PC-3 (cell line): ENCODE results near the gene IFT22. TPM values are rescaled to one million over a fixed set of nuclear protein-coding genes. Genes with fewer than 3 reads are reported as not detected.

Source experiments
- ATAC-seq: fragments of 200-7000 bp; cut with Tn5 transposase; 2 replicates; pipeline ENCODE4 v1.9.1; 2020; ENCODE audit warnings: mild to moderate bottlenecking, moderate library complexity
- BruUV-seq: library from RNA; stranded (reverse); fragments of 400-500 nt; replicated peaks from 2 replicates; lab custom pipeline; 2021; lab: Mats Ljungman, UMichigan
- CTCF ChIA-PET: fragments of 300-600 bp; sonication (Branson Sonifier 250); formaldehyde crosslinking; loops from one replicate; lab custom pipeline; 2022; ENCODE audit warnings: antibody characterized with exemption; lab: Charles Lee
- POLR2A ChIA-PET: fragments of 300-600 bp; sonication (Branson Sonifier 250); formaldehyde crosslinking; loops from one replicate; lab custom pipeline; 2022; ENCODE audit warnings: antibody characterized with exemption; ENCODE audit not compliant: unreplicated experiment; lab: Charles Lee
- DNase-seq: peaks from one replicate; pipeline ENCODE4 v3.0.0-alpha.2; 2015
- H2AFZ ChIP-seq: fragments of 300-600 bp; sonication (generic); 2 replicates; pipeline ENCODE4 v1.6.0; 2016; ENCODE audit warnings: antibody characterized with exemption, low read length
- H3F3A ChIP-seq: fragments of 300-600 bp; sonication (generic); one replicate; pipeline ENCODE4 v1.6.0; 2017; ENCODE audit warnings: antibody characterized with exemption, low read length, control low read depth, mild to moderate bottlenecking; ENCODE audit not compliant: unreplicated experiment
- H3K27ac ChIP-seq: fragments of 300-600 bp; sonication (generic); 2 replicates; pipeline ENCODE4 v1.5.1; 2016; ENCODE audit warnings: mild to moderate bottlenecking, low read length
- H3K27me3 ChIP-seq: fragments of 300-600 bp; sonication (generic); 2 replicates; pipeline ENCODE4 v1.6.1; 2016; ENCODE audit warnings: low read length, mixed read lengths
- H3K36me3 ChIP-seq: fragments of 300-600 bp; sonication (generic); 2 replicates; pipeline ENCODE4 v1.6.1; 2016; ENCODE audit warnings: low read depth, mixed run types, low read length, mixed read lengths
- H3K4me1 ChIP-seq: fragments of 300-600 bp; sonication (generic); 2 replicates; pipeline ENCODE4 v1.5.1; 2016; ENCODE audit warnings: low read length; ENCODE audit not compliant: insufficient read depth
- H3K4me2 ChIP-seq: fragments of 300-600 bp; sonication (generic); 2 replicates; pipeline ENCODE4 v1.6.0; 2016; ENCODE audit warnings: low read length
- H3K4me3 ChIP-seq: fragments of 300-600 bp; sonication (generic); 2 replicates; pipeline ENCODE4 v1.5.1; 2016; ENCODE audit warnings: mild to moderate bottlenecking, low read length, mixed read lengths
- H3K79me2 ChIP-seq: fragments of 300-600 bp; sonication (generic); 2 replicates; pipeline ENCODE4 v1.6.1; 2017; ENCODE audit warnings: low read length, mixed read lengths
- H3K9ac ChIP-seq: fragments of 300-600 bp; sonication (generic); 2 replicates; pipeline ENCODE4 v1.6.0; 2016; ENCODE audit warnings: mild to moderate bottlenecking, low read length
- H3K9me2 ChIP-seq: fragments of 300-600 bp; sonication (generic); replicated peaks from 2 replicates; pipeline ENCODE4 v1.6.1; 2016; ENCODE audit warnings: mixed run types, low read length, mixed read lengths
- H3K9me3 ChIP-seq: fragments of 300-600 bp; sonication (generic); 2 replicates; pipeline ENCODE4 v1.6.1; 2016; ENCODE audit warnings: low read length, mixed read lengths
- H4K20me1 ChIP-seq: fragments of 300-600 bp; sonication (generic); 2 replicates; pipeline ENCODE4 v1.6.1; 2016; ENCODE audit warnings: low read length, mixed read lengths
- EZH2 ChIP-seq: fragments of 300-600 bp; sonication (generic); IDR thresholded peaks from one replicate; pipeline ENCODE4 v1.6.1; 2017; ENCODE audit warnings: antibody characterized with exemption, mild to moderate bottlenecking, low read length; ENCODE audit not compliant: unreplicated experiment
- EZH2phosphoT487 ChIP-seq: fragments of 300-600 bp; sonication (generic); IDR thresholded peaks from 2 replicates; pipeline ENCODE4 v1.6.1; 2018; ENCODE audit warnings: mild to moderate bottlenecking, antibody characterized with exemption, low read length, borderline replicate concordance
- intact Hi-C: fragments of 100-400 bp; cut with micrococcal nuclease; formaldehyde crosslinking; loops from 2 replicates; pipeline ENCODE4 v1.9.0; 2023
- total RNA-seq: library from RNA; depleted of rRNA; stranded (reverse); fragments of >200 nt; gene quantifications from 2 replicates; pipeline ENCODE4 v1.2.3, GENCODE V29; 2014
- TF ChIP-seq, protein P1 (sequence below): fragments of 300-600 bp; sonication (generic); conservative IDR thresholded peaks from 2 replicates; pipeline ENCODE4 v1.5.1; 2017; ENCODE audit warnings: antibody characterized with exemption, low read depth, mild to moderate bottlenecking, low read length

IFT22 gene
- total RNA-seq, 1 experiment from 2014 or later: 32.8 TPM

GRCh38 chr7:101306307-101306706, 15.3 kb downstream of the IFT22 start:
- ChIA-PET CTCF (no interaction called here), POLR2A (no interaction called here)
- no peak for TF ChIP-seq EZH2
- TF ChIP-seq, protein P1, sequence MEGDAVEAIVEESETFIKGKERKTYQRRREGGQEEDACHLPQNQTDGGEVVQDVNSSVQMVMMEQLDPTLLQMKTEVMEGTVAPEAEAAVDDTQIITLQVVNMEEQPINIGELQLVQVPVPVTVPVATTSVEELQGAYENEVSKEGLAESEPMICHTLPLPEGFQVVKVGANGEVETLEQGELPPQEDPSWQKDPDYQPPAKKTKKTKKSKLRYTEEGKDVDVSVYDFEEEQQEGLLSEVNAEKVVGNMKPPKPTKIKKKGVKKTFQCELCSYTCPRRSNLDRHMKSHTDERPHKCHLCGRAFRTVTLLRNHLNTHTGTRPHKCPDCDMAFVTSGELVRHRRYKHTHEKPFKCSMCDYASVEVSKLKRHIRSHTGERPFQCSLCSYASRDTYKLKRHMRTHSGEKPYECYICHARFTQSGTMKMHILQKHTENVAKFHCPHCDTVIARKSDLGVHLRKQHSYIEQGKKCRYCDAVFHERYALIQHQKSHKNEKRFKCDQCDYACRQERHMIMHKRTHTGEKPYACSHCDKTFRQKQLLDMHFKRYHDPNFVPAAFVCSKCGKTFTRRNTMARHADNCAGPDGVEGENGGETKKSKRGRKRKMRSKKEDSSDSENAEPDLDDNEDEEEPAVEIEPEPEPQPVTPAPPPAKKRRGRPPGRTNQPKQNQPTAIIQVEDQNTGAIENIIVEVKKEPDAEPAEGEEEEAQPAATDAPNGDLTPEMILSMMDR: no peak
- TF ChIP-seq EZH2phosphoT487: no peak
- no peak overlapping the region for H3K9ac ChIP-seq
- H3F3A ChIP-seq: no peaks in the 10 kb centered on the region
- ATAC-seq (no peak), DNase-seq (no peak)
- H2AFZ ChIP-seq: no peak overlapping the region
- H3K9me3 ChIP-seq: no peaks in the 10 kb centered on the region
- no peaks in the 10 kb centered on the region for H3K27me3 ChIP-seq
- peaks cover 29% of the 10 kb centered on the region for H3K79me2 ChIP-seq
- no peak overlapping the region for H3K4me3 ChIP-seq
- no TSS peak for BruUV-seq
- H3K27ac ChIP-seq: no peak overlapping the region
- peaks cover 11% of the 10 kb centered on the region for H3K36me3 ChIP-seq
- H3K9me2 ChIP-seq: no peaks in the 10 kb centered on the region
- H3K4me1 ChIP-seq: 0 out of 2 replicates have a peak, but pooled peaks cover 5% of the 10 kb centered on the region
- no peaks in the 10 kb centered on the region for H4K20me1 ChIP-seq
- intact Hi-C loops: no loop called here
- H3K4me2 ChIP-seq: no peak overlapping the region

- H2AFZ ChIP-seq: no peak overlapping the region
Observed at GRCh38 chr7:101303102-101303701, 18.4 kb downstream of the IFT22 start.

GRCh38 chr7:101302641-101303101, 18.9 kb downstream of the IFT22 start:
- no peak for DNase-seq
- Histone ChIP-seq H3K4me3 (no peak overlapping the region), H3K9me3 (no peaks in the 10 kb centered on the region), H3K9ac (no peak overlapping the region), H3K36me3 (no peaks in the 10 kb centered on the region), H3K4me1 (no peaks in the 10 kb centered on the region), H2AFZ (no peak overlapping the region), H3K27ac (no peak overlapping the region), H3F3A (no peaks in the 10 kb centered on the region), H3K9me2 (no peaks in the 10 kb centered on the region), H4K20me1 (no peaks in the 10 kb centered on the region), H3K79me2 (no peaks in the 10 kb centered on the region), H3K4me2 (no peak overlapping the region), H3K27me3 (no peaks in the 10 kb centered on the region)
- intact Hi-C loops: no loop called here
- ATAC-seq: no peak
- BruUV-seq: no TSS peak
- TF ChIP-seq EZH2 (no peak), EZH2phosphoT487 (no peak)
- TF ChIP-seq, protein P1: no peak
- ChIA-PET CTCF (interaction anchor here (0.7 kb wide), 1 partner anchor 289 kb away, joined by 3 read pairs; no protein-coding TSS in a partner anchor), POLR2A (no interaction called here)

More at GRCh38 chr7:101303102-101303701, 18.4 kb downstream of the IFT22 start:
- ChIA-PET POLR2A (no interaction called here), CTCF (no interaction called here)
- no TSS peak for BruUV-seq
- ATAC-seq (no peak), DNase-seq (no peak)
- TF ChIP-seq EZH2 (no peak), EZH2phosphoT487 (no peak)
- TF ChIP-seq, protein P1: no peak
- H4K20me1 ChIP-seq: no peaks in the 10 kb centered on the region
- H3K79me2 ChIP-seq: peaks cover 5% of the 10 kb centered on the region
- intact Hi-C loops: no loop called here
- no peak overlapping the region for H3K9ac ChIP-seq
- H3K4me3 ChIP-seq: no peak overlapping the region
- H3F3A ChIP-seq: no peaks in the 10 kb centered on the region
- no peaks in the 10 kb centered on the region for H3K9me3 ChIP-seq
- no peaks in the 10 kb centered on the region for H3K9me2 ChIP-seq
- no peak overlapping the region for H3K27ac ChIP-seq
- no peak overlapping the region for H3K4me2 ChIP-seq
- no peaks in the 10 kb centered on the region for H3K27me3 ChIP-seq
- H3K36me3 ChIP-seq: no peaks in the 10 kb centered on the region
- no peaks in the 10 kb centered on the region for H3K4me1 ChIP-seq
